ENCODE data around the gene MAN2B2. TPM values are rescaled to one million over a fixed set of nuclear protein-coding genes. Genes with fewer than 3 reads are reported as not detected.

Gene MAN2B2
- total RNA-seq, 1 donor from 2014 or later: 24.0 TPM

GRCh38 chr4:6532658-6533057, 42.3 kb upstream of the MAN2B2 start:
- no peak for DNase-seq (ENCODE audit: low read depth)
- Histone ChIP-seq H3K27me3 (ENCODE audit: control insufficient read depth, insufficient read depth, low read length) (peaks cover 2% of the 10 kb centered on the region), H3K4me3 (ENCODE audit: low read depth, low read length) (no peak overlapping the region), H3K36me3 (ENCODE audit: control insufficient read depth, insufficient read depth, low read length) (no peaks in the 10 kb centered on the region)
- TF ChIP-seq CTCF (IDR thresholded peaks at IDR 0.05; ENCODE audit: insufficient read depth, low read length, poor library complexity, severe bottlenecking): no peak

DNA sequence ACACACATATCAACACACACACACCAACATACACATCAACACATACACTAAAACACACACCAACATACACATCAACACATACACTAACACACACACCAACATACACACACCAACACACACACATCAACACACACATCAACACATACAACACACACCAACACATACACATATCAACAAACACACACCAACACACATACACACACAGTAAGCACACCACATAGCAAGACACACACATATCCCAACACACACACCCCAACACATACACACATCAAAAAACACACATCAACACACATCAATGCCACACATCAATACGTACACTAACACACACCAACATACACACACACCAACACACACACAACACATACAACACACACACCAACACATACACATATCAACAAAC, 40.9 kb upstream of the MAN2B2 start:
- DNase-seq (ENCODE audit: low read depth): no peak
- no peak for TF ChIP-seq CTCF (IDR thresholded peaks at IDR 0.05; ENCODE audit: insufficient read depth, low read length, poor library complexity, severe bottlenecking)
- Histone ChIP-seq H3K27me3 (ENCODE audit: control insufficient read depth, insufficient read depth, low read length) (peaks cover 8% of the 10 kb centered on the region), H3K4me3 (ENCODE audit: low read depth, low read length) (no peak overlapping the region), H3K36me3 (ENCODE audit: control insufficient read depth, insufficient read depth, low read length) (no peaks in the 10 kb centered on the region)

GRCh38 chr4:6534618-6535328, 40.2 kb upstream of the MAN2B2 start:
- H3K36me3 ChIP-seq (ENCODE audit: control insufficient read depth, insufficient read depth, low read length): no peaks in the 10 kb centered on the region
- no peak for TF ChIP-seq CTCF (IDR thresholded peaks at IDR 0.05; ENCODE audit: insufficient read depth, low read length, poor library complexity, severe bottlenecking)
- no peak for DNase-seq (ENCODE audit: low read depth)
- no peak overlapping the region for H3K4me3 ChIP-seq (ENCODE audit: low read depth, low read length)
- H3K27me3 ChIP-seq (ENCODE audit: control insufficient read depth, insufficient read depth, low read length): peaks cover 8% of the 10 kb centered on the region

DNA sequence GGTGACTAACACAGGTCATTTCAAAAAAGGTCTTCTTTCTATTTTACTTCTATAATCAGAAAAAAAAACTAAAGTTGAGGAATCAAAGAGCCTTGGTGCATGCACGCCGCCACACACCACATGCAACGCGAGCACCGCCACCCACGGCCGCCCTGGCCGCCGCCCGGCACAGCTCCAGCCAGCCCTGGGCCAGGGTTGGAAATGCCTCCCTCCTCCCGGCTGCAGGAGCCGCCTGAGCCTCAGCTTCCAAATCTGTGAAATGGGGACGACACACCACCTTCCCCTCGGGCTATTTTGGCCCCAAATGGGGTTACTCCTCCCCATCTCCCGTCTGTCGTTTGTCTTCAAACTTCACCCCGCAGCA, 39.7 kb upstream of the MAN2B2 start:
- TF ChIP-seq CTCF (IDR thresholded peaks at IDR 0.05; ENCODE audit: insufficient read depth, low read length, poor library complexity, severe bottlenecking): no peak
- DNase-seq (ENCODE audit: low read depth): no peak
- H3K27me3 ChIP-seq (ENCODE audit: control insufficient read depth, insufficient read depth, low read length): peaks cover 8% of the 10 kb centered on the region
- H3K4me3 ChIP-seq (ENCODE audit: low read depth, low read length): no peak overlapping the region
- H3K36me3 ChIP-seq (ENCODE audit: control insufficient read depth, insufficient read depth, low read length): no peaks in the 10 kb centered on the region

GRCh38 chr4:6535706-6536105, 39.3 kb upstream of the MAN2B2 start:
- no peak for TF ChIP-seq CTCF (IDR thresholded peaks at IDR 0.05; ENCODE audit: insufficient read depth, low read length, poor library complexity, severe bottlenecking)
- Histone ChIP-seq H3K36me3 (ENCODE audit: control insufficient read depth, insufficient read depth, low read length) (no peaks in the 10 kb centered on the region), H3K4me3 (ENCODE audit: low read depth, low read length) (no peak overlapping the region), H3K27me3 (ENCODE audit: control insufficient read depth, insufficient read depth, low read length) (peaks cover 8% of the 10 kb centered on the region)
- no peak for DNase-seq (ENCODE audit: low read depth)

DNA sequence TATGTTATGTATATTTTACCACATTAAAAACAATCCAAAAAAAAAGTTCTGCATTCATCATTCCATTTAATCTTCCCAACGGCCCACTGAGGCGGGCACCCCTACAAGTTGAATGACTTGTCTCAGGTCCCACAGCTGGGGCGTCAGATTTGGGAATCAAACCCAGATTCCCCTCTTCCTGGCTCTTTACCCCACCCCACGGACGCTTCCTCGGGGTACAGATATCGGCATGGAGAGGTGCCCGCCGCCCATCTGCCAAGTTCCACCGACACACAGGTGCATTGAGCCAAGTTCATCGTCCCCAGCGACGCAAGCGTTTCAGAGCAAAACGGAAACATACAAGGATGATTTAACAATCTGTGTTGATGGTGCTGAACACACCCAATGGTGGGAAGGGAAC, 36.9 kb upstream of the MAN2B2 start:
- Histone ChIP-seq H3K36me3 (ENCODE audit: control insufficient read depth, insufficient read depth, low read length) (no peaks in the 10 kb centered on the region), H3K27me3 (ENCODE audit: control insufficient read depth, insufficient read depth, low read length) (peaks cover 7% of the 10 kb centered on the region), H3K4me3 (ENCODE audit: low read depth, low read length) (no peak overlapping the region)
- DNase-seq (ENCODE audit: low read depth): no peak
- TF ChIP-seq CTCF (IDR thresholded peaks at IDR 0.05; ENCODE audit: insufficient read depth, low read length, poor library complexity, severe bottlenecking): no peak

Measured in kidney epithelial cell (primary cell).